Calu3 (cell line): ENCODE results near the gene MMP19. TPM values are rescaled to one million over a fixed set of nuclear protein-coding genes. Genes with fewer than 3 reads are reported as not detected.

ENCODE experiments used
- BruUV-seq: library from RNA; stranded (reverse); fragments of 400-500 nt; replicated peaks from 2 replicates; lab custom pipeline; 2021; lab: Mats Ljungman, UMichigan
- CTCF ChIA-PET: fragments of 300-600 bp; sonication (Branson Sonifier 250); formaldehyde crosslinking; loops from one replicate; lab custom pipeline; 2022; ENCODE audit warnings: antibody characterized with exemption; lab: Charles Lee
- DNase-seq: peaks from one replicate; pipeline ENCODE4 v3.0.0; 2022
- H3K27ac Mint-ChIP-seq: one replicate; pipeline ENCODE4 v1.8.0; 2022; ENCODE audit warnings: mixed read lengths; ENCODE audit not compliant: unreplicated experiment
- H3K27me3 Mint-ChIP-seq: one replicate; pipeline ENCODE4 v1.8.0; 2022; ENCODE audit warnings: mixed read lengths; ENCODE audit not compliant: unreplicated experiment
- H3K36me3 Mint-ChIP-seq: one replicate; pipeline ENCODE4 v1.8.0; 2022; ENCODE audit warnings: mild to moderate bottlenecking, moderate library complexity, mixed read lengths; ENCODE audit not compliant: insufficient read depth, unreplicated experiment
- H3K4me1 Mint-ChIP-seq: one replicate; pipeline ENCODE4 v1.8.0; 2022; ENCODE audit warnings: mild to moderate bottlenecking, low read depth, mixed read lengths; ENCODE audit not compliant: unreplicated experiment
- H3K4me3 Mint-ChIP-seq: one replicate; pipeline ENCODE4 v1.8.0; 2022; ENCODE audit warnings: mild to moderate bottlenecking, low read depth, moderate library complexity, mixed read lengths; ENCODE audit not compliant: unreplicated experiment
- H3K9me3 Mint-ChIP-seq: one replicate; pipeline ENCODE4 v1.8.0; 2022; ENCODE audit warnings: low read depth, mixed read lengths; ENCODE audit not compliant: unreplicated experiment
- intact Hi-C: fragments of 100-400 bp; cut with micrococcal nuclease; formaldehyde crosslinking; loops from one replicate; pipeline ENCODE4 v1.10.0; 2022; ENCODE audit not compliant: unreplicated experiment
- total RNA-seq: library from RNA; stranded (reverse); gene quantifications from 2 replicates; pipeline ENCODE4 v1.2.3, GENCODE V29; 2022
- TF ChIP-seq, protein P1 (sequence below): fragments of 200-600 bp; IDR thresholded peaks from one replicate; pipeline ENCODE4 v1.8.0; 2022; ENCODE audit warnings: antibody characterized with exemption; ENCODE audit not compliant: unreplicated experiment

MMP19 gene
- total RNA-seq, 1 experiment from 2014 or later, result not detected

DNA sequence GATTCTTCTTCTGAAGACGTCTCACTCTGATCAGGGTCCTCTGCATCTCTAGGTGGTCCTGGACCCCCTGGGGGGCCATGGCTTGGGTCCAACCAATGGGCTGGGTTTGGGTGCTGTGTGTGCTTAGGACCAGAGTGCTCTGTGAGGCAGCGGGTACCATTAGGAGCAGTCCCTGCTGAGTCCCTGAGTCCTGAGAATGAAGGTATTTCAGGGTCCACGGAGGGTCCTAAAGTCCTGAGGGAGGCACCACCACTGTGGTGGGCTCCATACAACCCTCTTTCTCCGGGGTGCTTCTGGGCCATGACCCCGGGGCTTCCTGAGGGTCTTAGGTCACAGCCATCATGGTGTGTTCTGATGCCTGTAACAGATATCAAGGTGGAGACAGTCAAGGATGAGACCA lies 14.4 kb downstream of the MMP19 start:
- no TSS peak for BruUV-seq
- TF ChIP-seq, protein P1, sequence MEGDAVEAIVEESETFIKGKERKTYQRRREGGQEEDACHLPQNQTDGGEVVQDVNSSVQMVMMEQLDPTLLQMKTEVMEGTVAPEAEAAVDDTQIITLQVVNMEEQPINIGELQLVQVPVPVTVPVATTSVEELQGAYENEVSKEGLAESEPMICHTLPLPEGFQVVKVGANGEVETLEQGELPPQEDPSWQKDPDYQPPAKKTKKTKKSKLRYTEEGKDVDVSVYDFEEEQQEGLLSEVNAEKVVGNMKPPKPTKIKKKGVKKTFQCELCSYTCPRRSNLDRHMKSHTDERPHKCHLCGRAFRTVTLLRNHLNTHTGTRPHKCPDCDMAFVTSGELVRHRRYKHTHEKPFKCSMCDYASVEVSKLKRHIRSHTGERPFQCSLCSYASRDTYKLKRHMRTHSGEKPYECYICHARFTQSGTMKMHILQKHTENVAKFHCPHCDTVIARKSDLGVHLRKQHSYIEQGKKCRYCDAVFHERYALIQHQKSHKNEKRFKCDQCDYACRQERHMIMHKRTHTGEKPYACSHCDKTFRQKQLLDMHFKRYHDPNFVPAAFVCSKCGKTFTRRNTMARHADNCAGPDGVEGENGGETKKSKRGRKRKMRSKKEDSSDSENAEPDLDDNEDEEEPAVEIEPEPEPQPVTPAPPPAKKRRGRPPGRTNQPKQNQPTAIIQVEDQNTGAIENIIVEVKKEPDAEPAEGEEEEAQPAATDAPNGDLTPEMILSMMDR, result no peak
- Mint-ChIP-seq H3K36me3 (peaks cover 56% of the 10 kb centered on the region), H3K4me1 (peaks cover 41% of the 10 kb centered on the region), H3K9me3 (no peaks in the 10 kb centered on the region), H3K27me3 (no peaks in the 10 kb centered on the region), H3K4me3 (peak overlapping the region; percentile 91), H3K27ac (peak overlapping the region; percentile 84)
- CTCF ChIA-PET, result no interaction called here
- intact Hi-C loops, result loop anchor here (2.0 to 5.0 kb wide), 2 partner anchors 79 to 98 kb away; partner anchors contain the start of gene PYM1
- DNase-seq, result no peak

DNA sequence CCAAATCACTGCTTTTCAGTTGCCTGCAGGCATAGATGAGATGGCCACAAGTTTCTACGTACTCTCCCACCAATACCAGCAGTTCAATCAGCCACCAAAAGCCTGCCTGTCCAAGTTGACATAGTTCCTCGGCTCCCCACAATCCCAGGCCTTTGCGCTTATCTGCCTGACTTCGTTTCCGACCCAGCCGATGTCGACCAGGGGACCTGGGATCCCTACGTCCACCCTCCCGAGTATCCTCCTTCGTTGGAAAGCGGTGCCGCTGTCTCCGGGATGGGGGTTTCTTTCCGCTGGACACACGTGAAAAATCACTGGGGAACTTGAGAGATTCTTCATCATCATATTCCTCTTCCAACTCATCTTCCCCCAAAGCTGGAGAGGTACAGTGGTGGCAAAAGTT lies 14.9 kb downstream of the MMP19 start:
- intact Hi-C loops, result loop anchor here (2.0 to 5.0 kb wide), 2 partner anchors 79 to 99 kb away; partner anchors contain the start of gene PYM1
- peaks cover 56% of the 10 kb centered on the region for H3K36me3 Mint-ChIP-seq
- H3K27ac Mint-ChIP-seq, result peak overlapping the region; percentile 84
- BruUV-seq, result TSS peak; percentile 56
- no peaks in the 10 kb centered on the region for H3K27me3 Mint-ChIP-seq
- no peak for DNase-seq
- CTCF ChIA-PET, result interaction anchor here (1.5 kb wide), 1 partner anchor 10 kb away, joined by 4 read pairs; the partner anchor contains the start of genes ORMDL2 and SARNP
- H3K4me3 Mint-ChIP-seq, result peak overlapping the region; percentile 91
- TF ChIP-seq, protein P1, result no peak
- H3K4me1 Mint-ChIP-seq, result peaks cover 46% of the 10 kb centered on the region
- no peaks in the 10 kb centered on the region for H3K9me3 Mint-ChIP-seq

DNA sequence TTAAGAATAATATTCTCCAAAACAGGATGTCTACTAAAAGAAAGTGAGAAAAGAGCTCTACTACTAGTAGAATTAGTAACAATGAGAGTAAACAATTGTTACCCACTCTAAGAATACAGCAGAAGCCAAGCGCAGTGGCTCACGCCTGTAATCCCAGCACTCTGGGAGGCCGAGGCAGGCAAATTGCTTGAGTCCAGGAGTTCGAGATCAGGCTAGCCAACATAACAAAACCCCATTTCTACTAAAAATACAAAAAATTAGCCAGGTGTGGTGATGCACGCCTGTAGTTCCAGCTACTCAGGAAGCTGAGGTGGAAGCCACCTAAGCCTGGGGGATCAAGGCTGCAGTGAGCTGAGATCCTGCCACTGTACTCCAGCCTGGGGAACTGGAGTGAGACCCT lies 18.0 kb downstream of the MMP19 start:
- Mint-ChIP-seq H3K4me1 (peaks cover 46% of the 10 kb centered on the region), H3K27me3 (no peaks in the 10 kb centered on the region), H3K4me3 (peak overlapping the region; percentile 8), H3K36me3 (peaks cover 50% of the 10 kb centered on the region), H3K27ac (peak overlapping the region; percentile 50), H3K9me3 (no peaks in the 10 kb centered on the region)
- no TSS peak for BruUV-seq
- no peak for DNase-seq
- CTCF ChIA-PET, result interaction anchor here (0.7 kb wide), 1 partner anchor 15 kb away, joined by 11 read pairs; no protein-coding TSS in a partner anchor
- intact Hi-C loops, result loop anchor here (5.0 kb wide), 1 partner anchor 83 kb away; no protein-coding TSS in a partner anchor
- TF ChIP-seq, protein P1, result no peak

DNA sequence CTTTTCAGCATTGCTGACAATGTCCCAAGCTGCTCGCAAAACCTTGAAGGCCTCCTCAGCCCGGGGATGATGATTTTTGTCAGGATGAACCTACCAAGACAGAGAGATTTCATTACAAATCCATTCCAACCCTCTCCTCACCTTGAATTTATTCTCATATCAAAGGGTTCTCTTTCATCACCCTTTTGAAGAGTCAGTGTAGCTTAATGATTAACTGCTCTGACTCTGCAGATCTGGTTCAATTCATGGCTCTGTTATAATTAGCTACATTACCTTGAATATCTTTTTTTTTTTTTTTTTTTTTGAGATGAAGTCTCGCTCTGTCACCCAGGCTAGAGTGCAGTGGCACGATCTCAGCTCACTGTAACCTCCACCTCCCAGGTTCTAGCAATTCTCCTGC lies 19.3 kb downstream of the MMP19 start:
- no peaks in the 10 kb centered on the region for H3K27me3 Mint-ChIP-seq
- H3K27ac Mint-ChIP-seq, result peak overlapping the region; percentile 84
- H3K4me3 Mint-ChIP-seq, result no peak overlapping the region
- no peak for DNase-seq
- TF ChIP-seq, protein P1, result no peak
- H3K4me1 Mint-ChIP-seq, result peaks cover 56% of the 10 kb centered on the region
- BruUV-seq, result no TSS peak
- CTCF ChIA-PET, result interaction anchor here (0.6 to 1.9 kb wide), 6 partner anchors 35 to 132 kb away, joined by 3 to 9 read pairs (median 6); no protein-coding TSS in a partner anchor
- H3K36me3 Mint-ChIP-seq, result peaks cover 38% of the 10 kb centered on the region
- no peaks in the 10 kb centered on the region for H3K9me3 Mint-ChIP-seq
- intact Hi-C loops, result no loop called here
